RWPE1 (cell line): ENCODE results near the gene NUDT13.

Experiments
- CTCF ChIA-PET: fragments of 350-600 bp; sonication (Branson Sonifier 250); formaldehyde crosslinking; extraction: SDS; loops from one replicate; lab custom pipeline; 2021; lab: Yijun Ruan, JAX
- POLR2A ChIA-PET: fragments of 400-600 bp; formaldehyde crosslinking; extraction: SDS; loops from one replicate; lab custom pipeline; 2020; ENCODE audit warnings: antibody characterized with exemption; ENCODE audit not compliant: low non-redundant PET; lab: Yijun Ruan, JAX
- DNase-seq: peaks from one replicate; pipeline ENCODE4 v3.0.0; 2012; ENCODE audit warnings: low spot score
- H3K27ac ChIP-seq: fragments of 450-650 bp; 2 replicates; pipeline ENCODE4 v1.5.1; 2017
- CTCF ChIP-seq: fragments of 450-650 bp; conservative IDR thresholded peaks from 2 replicates; pipeline ENCODE4 v1.5.1; 2017; ENCODE audit warnings: low read depth, mild to moderate bottlenecking

NUDT13 gene

GRCh38 chr10:73076360-73077183 lies 33.7 kb upstream of the NUDT13 start:
- H3K27ac ChIP-seq = no peak overlapping the region
- POLR2A ChIA-PET = no interaction called here

GRCh38 chr10:73079779-73080541 lies 30.3 kb upstream of the NUDT13 start:
- ChIA-PET CTCF (no interaction called here), POLR2A (interaction anchor here (0.5 kb wide), 1 partner anchor 15 kb away, joined by 6 read pairs; no protein-coding TSS in a partner anchor)
- no peak overlapping the region for H3K27ac ChIP-seq
- no peak for DNase-seq
- no peak for TF ChIP-seq CTCF

More at GRCh38 chr10:73076360-73077183, 33.7 kb upstream of the NUDT13 start:
- no peak for TF ChIP-seq CTCF
- DNase-seq = no peak
- CTCF ChIA-PET = interaction anchor here (0.6 kb wide), 1 partner anchor 400 kb away, joined by 4 read pairs; no protein-coding TSS in a partner anchor

DNA sequence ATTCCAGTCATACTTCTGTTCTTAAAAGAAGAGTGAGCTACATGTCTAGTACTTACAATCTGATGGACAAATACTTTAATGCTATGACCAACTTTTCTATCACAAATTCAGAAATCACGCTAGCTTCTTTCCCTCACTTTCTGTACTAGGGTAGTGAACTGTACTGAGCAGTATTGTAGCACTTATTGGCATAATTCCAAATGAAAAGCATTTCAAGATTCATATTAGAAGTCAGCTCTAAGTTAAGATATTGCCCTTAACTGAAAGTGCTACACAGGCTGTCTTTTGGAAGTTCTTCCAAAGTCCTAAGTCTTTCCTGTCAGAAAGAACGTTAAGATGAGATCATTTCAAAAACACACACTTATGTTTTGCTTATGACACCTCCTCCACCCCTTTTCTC lies 27.0 kb upstream of the NUDT13 start:
- no peak for DNase-seq
- ChIA-PET CTCF (interaction anchor here (0.5 kb wide), 1 partner anchor 86 kb away, joined by 3 read pairs; no protein-coding TSS in a partner anchor), POLR2A (interaction anchor here (0.5 kb wide), 1 partner anchor 13 kb away, joined by 3 read pairs; no protein-coding TSS in a partner anchor)
- no peak overlapping the region for H3K27ac ChIP-seq
- TF ChIP-seq CTCF = no peak

DNA sequence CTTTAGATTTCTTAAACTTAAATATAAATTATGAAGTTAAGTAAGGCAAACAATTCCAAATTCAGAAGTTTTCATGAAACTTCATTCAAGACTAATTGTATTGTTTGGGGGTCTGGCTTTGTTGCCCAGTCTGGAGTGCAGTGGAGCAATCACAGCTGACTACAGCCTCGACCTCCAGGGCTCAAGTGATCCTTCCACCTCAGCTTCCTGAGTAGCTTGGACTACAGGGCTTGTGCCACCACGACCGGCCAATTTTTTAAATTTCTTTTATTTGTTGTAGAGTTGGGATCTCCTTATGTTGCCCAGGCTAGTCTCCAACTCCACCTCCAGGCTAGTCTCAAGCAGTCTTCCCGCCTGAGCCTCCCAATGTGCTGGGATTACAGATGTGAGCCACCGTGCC lies 26.0 kb upstream of the NUDT13 start:
- no peak for TF ChIP-seq CTCF
- ChIA-PET POLR2A (no interaction called here), CTCF (no interaction called here)
- no peak overlapping the region for H3K27ac ChIP-seq
- no peak for DNase-seq

DNA sequence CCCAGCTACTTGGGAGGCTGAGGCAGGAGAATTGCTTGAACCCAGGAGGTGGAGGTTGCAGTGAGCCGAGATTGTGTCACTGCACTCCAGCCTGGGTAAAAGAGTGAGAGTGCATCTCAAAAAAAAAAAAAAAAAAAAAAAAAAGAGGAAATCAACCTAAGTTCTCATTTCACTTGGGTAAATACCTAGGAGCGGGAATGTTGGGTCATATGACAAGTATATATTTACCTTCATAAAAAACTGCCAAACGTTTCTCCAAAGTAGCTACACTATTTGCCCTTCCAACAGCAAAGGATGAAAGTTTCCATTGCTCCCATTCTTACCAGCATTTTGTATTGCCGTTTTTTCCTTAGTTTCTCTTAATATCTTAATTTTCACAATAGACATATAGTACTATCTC lies 23.4 kb upstream of the NUDT13 start:
- no peak for TF ChIP-seq CTCF
- no peak overlapping the region for H3K27ac ChIP-seq
- DNase-seq = no peak
- ChIA-PET CTCF (no interaction called here), POLR2A (no interaction called here)

- TF ChIP-seq CTCF = no peak
- no peak for DNase-seq
- ChIA-PET POLR2A (no interaction called here), CTCF (interaction anchor here (0.6 kb wide), 1 partner anchor 522 kb away, joined by 3 read pairs; no protein-coding TSS in a partner anchor)
- H3K27ac ChIP-seq = no peak overlapping the region
Observed at GRCh38 chr10:73088304-73088703, 22.0 kb upstream of the NUDT13 start.
